GM23248 (cell line): Measurements from ENCODE around the gene ST6GAL1. TPM values are rescaled to one million over a fixed set of nuclear protein-coding genes. Genes with fewer than 3 reads are reported as not detected.

Experiments used
- DNase-seq: peaks from one replicate; pipeline ENCODE4 v3.0.0-alpha.2; 2015
- H2AFZ ChIP-seq: fragments of 200-600 bp; sonication (generic); 2 replicates; pipeline ENCODE4 v1.6.1; 2016; ENCODE audit warnings: antibody characterized with exemption
- H3F3A ChIP-seq: fragments of 200-600 bp; sonication (generic); 2 replicates; pipeline ENCODE4 v1.6.1; 2016; ENCODE audit warnings: mild to moderate bottlenecking, antibody characterized with exemption, mixed run types; ENCODE audit not compliant: insufficient read depth
- H3K27ac ChIP-seq: fragments of 200-600 bp; sonication (generic); 2 replicates; pipeline ENCODE4 v1.5.1; 2016; ENCODE audit warnings: mild to moderate bottlenecking
- H3K27me3 ChIP-seq: fragments of 200-600 bp; sonication (generic); replicated peaks from 2 replicates; pipeline ENCODE4 v1.6.1; 2016; ENCODE audit warnings: mild to moderate bottlenecking; ENCODE audit not compliant: insufficient read depth
- H3K36me3 ChIP-seq: fragments of 200-600 bp; sonication (generic); 2 replicates; pipeline ENCODE4 v1.6.1; 2016; ENCODE audit warnings: low read depth, mild to moderate bottlenecking
- H3K4me1 ChIP-seq: fragments of 200-600 bp; sonication (generic); 2 replicates; pipeline ENCODE4 v1.6.1; 2016; ENCODE audit warnings: mild to moderate bottlenecking; ENCODE audit not compliant: insufficient read depth
- H3K4me2 ChIP-seq: fragments of 200-600 bp; sonication (generic); one replicate; pipeline ENCODE4 v1.6.1; 2016; ENCODE audit warnings: mild to moderate bottlenecking; ENCODE audit not compliant: unreplicated experiment
- H3K4me3 ChIP-seq: fragments of 200-600 bp; sonication (generic); 2 replicates; pipeline ENCODE4 v1.5.1; 2016; ENCODE audit warnings: mild to moderate bottlenecking
- H3K79me2 ChIP-seq: fragments of 200-600 bp; sonication (generic); 2 replicates; pipeline ENCODE4 v1.6.1; 2016; ENCODE audit warnings: mild to moderate bottlenecking; ENCODE audit not compliant: insufficient read depth
- H3K9ac ChIP-seq: fragments of 200-600 bp; sonication (generic); 2 replicates; pipeline ENCODE4 v1.6.1; 2016; ENCODE audit warnings: mild to moderate bottlenecking
- H3K9me2 ChIP-seq: fragments of 200-600 bp; sonication (generic); 2 replicates; pipeline ENCODE4 v1.6.1; 2016; ENCODE audit warnings: mixed run types, mild to moderate bottlenecking, moderate library complexity; ENCODE audit not compliant: insufficient read depth
- H3K9me3 ChIP-seq: fragments of 200-600 bp; sonication (generic); one replicate; pipeline ENCODE4 v1.6.1; 2017; ENCODE audit warnings: low read depth
- H4K20me1 ChIP-seq: fragments of 200-600 bp; sonication (generic); 2 replicates; pipeline ENCODE4 v1.6.0; 2016; ENCODE audit not compliant: insufficient read depth
- EZH2 ChIP-seq: fragments of 200-600 bp; sonication (generic); IDR thresholded peaks from 2 replicates; pipeline ENCODE4 v1.6.1; 2018; ENCODE audit warnings: antibody characterized with exemption, mild to moderate bottlenecking; ENCODE audit not compliant: insufficient read depth, poor library complexity, severe bottlenecking
- EZH2phosphoT487 ChIP-seq: fragments of 200-600 bp; sonication (generic); IDR thresholded peaks from 2 replicates; pipeline ENCODE4 v1.6.1; 2018; ENCODE audit warnings: antibody characterized with exemption, moderate library complexity, mild to moderate bottlenecking, low read depth; ENCODE audit not compliant: insufficient read depth
- WGBS, 2 experiments: methylation state at CpG; one replicate each; pipeline ENCODE4 v1.1.6; 2015 to 2017; ENCODE audit warnings: low lambda C conversion rate in 2 of 2, low coverage in 1 of 2; ENCODE audit errors: missing lambda C conversion rate in 2 of 2; 5-methylcytosine and 5-hydroxymethylcytosine counted together
- in situ Hi-C: fragments of 300-500 bp; cut with MboI; formaldehyde crosslinking; loops from 2 replicates; pipeline ENCODE4 v1.15.0; 2020
- polyA plus RNA-seq: library from polyadenylated mRNA; unstranded; fragments of >200 nt; fragmentation: Nextera tagmentation; extraction: Ambion mirVana; gene quantifications from 2 replicates; pipeline ENCODE4 v1.2.1, GENCODE V29; 2016
- total RNA-seq: library from RNA; depleted of rRNA; stranded (reverse); fragments of >200 nt; shearing (Covaris generic); gene quantifications from 2 replicates; pipeline ENCODE4 v1.2.3, GENCODE V29; 2014

Gene ST6GAL1
- total and polyA plus RNA-seq, 2 experiments from 2014 or later: 0.20 TPM; not detected in 1

GRCh38 chr3:186895406-186895805, 34.9 kb upstream of the ST6GAL1 start:
- 50 to 58% methylated on average over 4 to 5 of the region's 5 CpGs for WGBS, 2 experiments
- no peaks in the 10 kb centered on the region for H3F3A ChIP-seq
- no peak overlapping the region for H3K4me2 ChIP-seq
- H3K27ac ChIP-seq: no peak overlapping the region
- H3K36me3 ChIP-seq: no peaks in the 10 kb centered on the region
- TF ChIP-seq EZH2 (no peak), EZH2phosphoT487 (no peak)
- in situ Hi-C loops: no loop called here
- no peaks in the 10 kb centered on the region for H4K20me1 ChIP-seq
- H3K9me3 ChIP-seq: no peaks in the 10 kb centered on the region
- no peaks in the 10 kb centered on the region for H3K4me1 ChIP-seq
- H3K9me2 ChIP-seq: no peaks in the 10 kb centered on the region
- no peak for DNase-seq
- no peak overlapping the region for H2AFZ ChIP-seq
- peaks cover 28% of the 10 kb centered on the region for H3K27me3 ChIP-seq
- H3K79me2 ChIP-seq: no peaks in the 10 kb centered on the region
- no peak overlapping the region for H3K9ac ChIP-seq
- H3K4me3 ChIP-seq: no peak overlapping the region

DNA sequence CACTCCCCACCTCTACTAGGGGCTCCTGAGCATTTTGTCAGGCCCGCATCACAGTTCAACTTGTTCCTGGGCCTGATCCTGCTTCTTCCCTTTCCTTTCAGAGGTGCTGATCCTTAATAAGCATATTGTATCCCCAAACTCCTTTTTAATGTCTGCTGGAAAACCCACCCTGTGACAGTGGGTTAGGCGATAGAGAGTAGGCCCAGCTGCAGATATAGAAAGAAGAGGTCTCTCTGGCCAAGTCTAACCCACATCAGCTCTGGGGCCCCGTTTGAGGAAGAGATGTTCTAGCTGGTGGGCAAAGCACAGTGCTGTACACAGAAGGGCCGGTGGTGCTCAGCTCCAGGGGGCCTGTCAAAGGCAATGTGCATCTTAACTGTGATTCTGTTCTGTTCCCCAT, 34.3 kb upstream of the ST6GAL1 start:
- Histone ChIP-seq H3K36me3 (no peaks in the 10 kb centered on the region), H3K4me2 (no peak overlapping the region), H3F3A (no peaks in the 10 kb centered on the region), H4K20me1 (no peaks in the 10 kb centered on the region), H3K27me3 (peaks cover 25% of the 10 kb centered on the region), H3K27ac (no peak overlapping the region), H2AFZ (no peak overlapping the region), H3K4me3 (no peak overlapping the region), H3K4me1 (peaks cover under 1% of the 10 kb centered on the region), H3K79me2 (no peaks in the 10 kb centered on the region), H3K9me2 (no peaks in the 10 kb centered on the region), H3K9me3 (no peaks in the 10 kb centered on the region), H3K9ac (no peak overlapping the region)
- TF ChIP-seq EZH2phosphoT487: no peak
- TF ChIP-seq EZH2: no peak
- 43 to 47% methylated on average over 4 of the region's 4 CpGs for WGBS, 2 experiments
- no peak for DNase-seq
- in situ Hi-C loops: no loop called here

DNA sequence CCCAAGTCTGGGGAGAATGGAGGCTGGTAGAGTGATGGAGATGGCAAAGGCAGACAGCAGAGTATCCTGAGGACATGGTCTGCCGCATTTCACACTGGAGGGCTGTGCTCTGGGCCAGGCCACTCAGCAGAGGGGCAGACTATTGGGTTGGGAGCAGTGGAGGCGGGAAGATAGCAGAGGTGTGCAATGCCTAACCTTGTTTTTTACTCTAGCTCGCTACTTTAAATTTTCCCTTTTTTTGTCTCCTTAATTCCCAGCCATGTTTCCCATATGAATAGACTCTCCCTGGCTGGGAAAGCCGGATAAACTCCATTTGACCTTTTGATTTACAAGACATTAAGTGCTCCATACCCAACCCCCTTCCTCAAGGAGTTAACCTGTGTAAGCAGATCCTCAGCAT, 33.5 kb upstream of the ST6GAL1 start:
- Histone ChIP-seq H3K4me1 (peaks cover 6% of the 10 kb centered on the region), H3K4me3 (no peak overlapping the region), H3K79me2 (no peaks in the 10 kb centered on the region), H3K27me3 (peaks cover 17% of the 10 kb centered on the region), H3K27ac (no peak overlapping the region), H3K9ac (no peak overlapping the region), H3F3A (no peaks in the 10 kb centered on the region), H3K36me3 (no peaks in the 10 kb centered on the region), H3K4me2 (no peak overlapping the region), H2AFZ (no peak overlapping the region), H3K9me3 (no peaks in the 10 kb centered on the region), H3K9me2 (no peaks in the 10 kb centered on the region), H4K20me1 (no peaks in the 10 kb centered on the region)
- TF ChIP-seq EZH2phosphoT487 (no peak), EZH2 (no peak)
- WGBS, 2 experiments: 27 to 34% methylated on average over 4 of the region's 4 CpGs
- DNase-seq: no peak
- in situ Hi-C loops: no loop called here

DNA sequence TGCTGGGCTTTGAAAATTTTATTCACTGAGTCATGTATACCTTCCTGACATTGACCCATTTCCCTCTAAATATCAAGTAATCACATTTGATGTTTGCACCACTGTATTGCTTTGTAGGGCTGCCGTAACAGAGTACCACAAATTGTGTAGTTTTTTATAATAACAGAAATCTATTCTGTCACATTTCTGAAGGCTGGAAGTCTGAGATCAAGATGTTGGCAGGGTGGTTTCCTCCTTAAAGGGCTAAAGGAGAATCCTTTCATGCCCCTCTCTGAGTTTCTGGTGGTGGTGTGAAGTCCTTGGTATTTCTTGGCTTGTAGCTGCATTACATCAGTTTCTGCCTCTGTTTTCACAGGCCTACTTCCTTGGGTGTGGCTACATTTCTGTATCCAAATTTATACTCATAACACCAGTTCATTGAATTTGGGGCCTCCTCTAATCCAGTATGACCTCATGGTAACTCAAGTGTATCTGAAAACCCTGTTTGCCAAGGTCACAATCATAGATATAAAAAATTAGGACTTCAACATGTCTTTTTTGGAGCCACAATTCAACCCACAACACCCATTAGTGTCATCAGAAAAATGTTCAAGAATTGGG, 29.1 kb upstream of the ST6GAL1 start:
- no peak overlapping the region for H3K27ac ChIP-seq
- TF ChIP-seq EZH2 (no peak), EZH2phosphoT487 (no peak)
- no peaks in the 10 kb centered on the region for H3K79me2 ChIP-seq
- WGBS, 2 experiments: 5 to 19% methylated on average over 1 of the region's 1 CpG
- in situ Hi-C loops: no loop called here
- H4K20me1 ChIP-seq: no peaks in the 10 kb centered on the region
- H3K36me3 ChIP-seq: no peaks in the 10 kb centered on the region
- H3K27me3 ChIP-seq: peaks cover 15% of the 10 kb centered on the region; the same call in 1 of the 2 replicates
- no peak overlapping the region for H2AFZ ChIP-seq
- H3F3A ChIP-seq: no peaks in the 10 kb centered on the region
- H3K4me2 ChIP-seq: no peak overlapping the region
- H3K9me3 ChIP-seq: no peaks in the 10 kb centered on the region
- no peak overlapping the region for H3K9ac ChIP-seq
- peaks cover 6% of the 10 kb centered on the region for H3K4me1 ChIP-seq
- no peaks in the 10 kb centered on the region for H3K9me2 ChIP-seq
- no peak overlapping the region for H3K4me3 ChIP-seq
- DNase-seq: peak; percentile 39
